ENCODE data around the gene DISP3.

The DISP3 gene

DNA sequence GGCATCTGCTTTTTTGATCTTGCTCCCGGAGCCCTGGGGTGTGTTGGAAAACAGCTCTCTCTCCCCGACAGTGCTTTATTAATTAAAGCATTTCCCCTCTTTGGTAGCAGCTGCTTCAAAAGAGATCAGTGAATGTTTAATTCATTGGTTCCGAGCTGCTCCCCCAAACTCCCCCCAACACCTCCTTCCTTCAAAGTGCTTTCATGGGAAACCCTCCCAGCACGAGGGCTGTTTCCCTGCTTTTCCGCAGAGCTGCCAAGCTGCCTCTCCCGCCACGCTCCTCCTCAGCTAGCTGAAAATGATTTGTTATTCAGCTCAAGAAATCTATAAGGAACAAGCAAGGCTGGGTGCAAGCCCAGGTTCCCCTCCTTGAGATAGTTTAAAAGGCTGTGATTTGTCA, 40.0 kb upstream of the DISP3 start:
- Histone ChIP-seq H3K9ac (ENCODE audit: low read length) (no peak overlapping the region), H3K36me3 (ENCODE audit: control insufficient read depth in 1 of 2, insufficient read depth in 2 of 2, low read depth in 1 of 2, low read length in 2 of 2) (no peaks in the 10 kb centered on the region), H3K79me1 (replicated peaks; ENCODE audit: low read length, poor library complexity, severe bottlenecking) (no peaks in the 10 kb centered on the region), H3K4me1 (ENCODE audit: control insufficient read depth, insufficient read depth, low read depth, low read length) (no peaks in the 10 kb centered on the region), H2BK15ac (ENCODE audit: low read depth, poor library complexity, severe bottlenecking) (no peak overlapping the region), H2AFZ (ENCODE audit: low read depth, low read length) (no peak overlapping the region), H3K4me3 (ENCODE audit: insufficient read depth in 1 of 2, low read depth in 1 of 2, low read length in 2 of 2) (no peak overlapping the region), H3K23ac (ENCODE audit: low read length in 2 of 2) (no peak overlapping the region), H2BK5ac (ENCODE audit: low read depth, low read length, poor library complexity, severe bottlenecking) (no peak overlapping the region), H3K18ac (ENCODE audit: low read depth in 1 of 2, low read length in 2 of 2) (no peak overlapping the region), H3K4ac (ENCODE audit: low read depth in 1 of 2, low read length in 2 of 2) (no peak overlapping the region), H2BK120ac (ENCODE audit: low read depth, low read length) (no peak overlapping the region), H2BK12ac (ENCODE audit: low read length in 2 of 2) (no peak overlapping the region), H3K4me2 (ENCODE audit: low read length, poor library complexity, severe bottlenecking) (no peak overlapping the region), H3K27me3 (ENCODE audit: control insufficient read depth in 1 of 2, insufficient read depth in 1 of 2, low read length in 2 of 2) (peaks cover 20 to 92% of the 10 kb centered on the region in 2 experiments), H3K14ac (ENCODE audit: low read length in 2 of 2) (no peak overlapping the region), H3K9me3 (ENCODE audit: control insufficient read depth, low read length) (no peaks in the 10 kb centered on the region), H2AK5ac (ENCODE audit: low read length, severe bottlenecking) (no peak overlapping the region), H3K27ac (ENCODE audit: low read length, poor library complexity, severe bottlenecking) (no peak overlapping the region), H4K8ac (ENCODE audit: low read length) (no peak overlapping the region), H4K91ac (ENCODE audit: low read length) (no peak overlapping the region)
- DNase-seq, result no peak
- 83% methylated on average over 7 of the region's 7 CpGs for WGBS

DNA sequence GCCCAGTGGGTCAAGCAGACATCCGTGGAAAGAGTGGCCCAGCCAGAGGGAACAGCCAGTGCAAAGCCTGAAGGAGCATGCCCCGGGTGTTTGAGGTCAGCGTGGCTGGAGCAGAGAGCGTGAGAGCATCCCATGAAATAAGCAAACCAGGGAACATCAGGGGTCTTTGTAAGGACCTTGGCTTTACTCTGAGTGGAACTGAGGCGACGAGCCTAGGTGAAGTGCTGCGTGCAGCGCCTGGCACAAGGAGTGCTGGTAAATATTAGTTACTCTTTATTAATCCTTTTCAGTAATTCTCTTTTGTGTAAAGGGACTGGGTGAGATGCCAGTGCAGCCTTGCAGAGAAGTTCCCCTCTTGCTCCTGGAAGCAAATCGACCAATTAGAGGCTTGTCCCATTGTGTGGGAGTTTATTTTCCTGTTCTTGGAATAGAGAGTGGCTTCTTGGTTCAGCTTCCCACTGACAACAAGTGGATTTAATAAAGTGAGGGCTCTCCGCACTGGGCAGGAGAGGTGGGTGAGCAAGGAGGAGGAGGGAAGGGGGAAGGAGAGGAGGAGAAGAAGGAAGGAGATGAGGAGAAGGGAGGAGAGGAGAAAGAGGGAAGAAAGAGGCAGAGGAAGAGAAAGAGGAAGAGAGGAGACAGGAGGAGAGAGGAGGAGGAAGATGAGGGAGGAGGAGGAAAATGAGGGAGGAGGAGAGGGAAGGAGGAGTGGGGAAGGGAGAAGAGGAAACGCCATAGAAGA, 37.6 kb upstream of the DISP3 start:
- no peak overlapping the region for H3K27ac ChIP-seq (ENCODE audit: low read length, poor library complexity, severe bottlenecking)
- no peak overlapping the region for H3K23ac ChIP-seq (ENCODE audit: low read length in 2 of 2)
- H3K4me1 ChIP-seq (ENCODE audit: control insufficient read depth, insufficient read depth, low read depth, low read length), result no peaks in the 10 kb centered on the region
- H3K79me1 ChIP-seq (replicated peaks; ENCODE audit: low read length, poor library complexity, severe bottlenecking), result no peaks in the 10 kb centered on the region
- no peak overlapping the region for H4K91ac ChIP-seq (ENCODE audit: low read length)
- no peak overlapping the region for H2BK12ac ChIP-seq (ENCODE audit: low read length in 2 of 2)
- H3K4me3 ChIP-seq (ENCODE audit: insufficient read depth in 1 of 2, low read depth in 1 of 2, low read length in 2 of 2), result no peak overlapping the region
- H3K36me3 ChIP-seq (ENCODE audit: control insufficient read depth in 1 of 2, insufficient read depth in 2 of 2, low read depth in 1 of 2, low read length in 2 of 2), result no peaks in the 10 kb centered on the region
- no peak overlapping the region for H3K4me2 ChIP-seq (ENCODE audit: low read length, poor library complexity, severe bottlenecking)
- WGBS, result 70% methylated on average over 8 of the region's 11 CpGs
- no peak for DNase-seq
- no peak overlapping the region for H3K4ac ChIP-seq (ENCODE audit: low read depth in 1 of 2, low read length in 2 of 2)
- H2AK5ac ChIP-seq (ENCODE audit: low read length, severe bottlenecking), result no peak overlapping the region
- H3K18ac ChIP-seq (ENCODE audit: low read depth in 1 of 2, low read length in 2 of 2), result no peak overlapping the region
- H4K8ac ChIP-seq (ENCODE audit: low read length), result no peak overlapping the region
- peaks cover 19 to 98% of the 10 kb centered on the region in 2 experiments for H3K27me3 ChIP-seq (ENCODE audit: control insufficient read depth in 1 of 2, insufficient read depth in 1 of 2, low read length in 2 of 2)
- H2BK15ac ChIP-seq (ENCODE audit: low read depth, poor library complexity, severe bottlenecking), result no peak overlapping the region
- no peak overlapping the region for H2BK5ac ChIP-seq (ENCODE audit: low read depth, low read length, poor library complexity, severe bottlenecking)
- no peak overlapping the region for H3K9ac ChIP-seq (ENCODE audit: low read length)
- H2BK120ac ChIP-seq (ENCODE audit: low read depth, low read length), result no peak overlapping the region
- H2AFZ ChIP-seq (ENCODE audit: low read depth, low read length), result no peak overlapping the region
- no peak overlapping the region for H3K14ac ChIP-seq (ENCODE audit: low read length in 2 of 2)
- no peaks in the 10 kb centered on the region for H3K9me3 ChIP-seq (ENCODE audit: control insufficient read depth, low read length)

DNA sequence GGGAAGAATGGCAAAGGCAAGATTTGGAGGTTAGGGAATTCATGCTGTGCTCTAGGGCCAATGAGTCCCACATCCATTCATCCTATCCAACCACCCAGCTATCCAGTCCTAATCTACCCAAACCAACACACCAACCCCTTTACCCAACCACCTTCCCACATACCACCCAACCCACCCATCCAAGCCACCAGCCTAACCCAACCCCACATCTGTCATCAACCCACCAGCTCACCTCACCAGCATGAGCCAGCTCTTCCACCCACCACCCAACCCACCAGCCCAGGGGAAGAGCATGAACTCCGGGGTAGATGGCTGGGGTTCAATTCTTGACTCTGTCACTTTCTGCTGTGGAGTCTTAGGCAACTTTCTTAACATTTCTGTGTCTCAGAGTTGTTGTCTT, 35.9 kb upstream of the DISP3 start:
- 73% methylated on average over 1 of the region's 1 CpG for WGBS

DNA sequence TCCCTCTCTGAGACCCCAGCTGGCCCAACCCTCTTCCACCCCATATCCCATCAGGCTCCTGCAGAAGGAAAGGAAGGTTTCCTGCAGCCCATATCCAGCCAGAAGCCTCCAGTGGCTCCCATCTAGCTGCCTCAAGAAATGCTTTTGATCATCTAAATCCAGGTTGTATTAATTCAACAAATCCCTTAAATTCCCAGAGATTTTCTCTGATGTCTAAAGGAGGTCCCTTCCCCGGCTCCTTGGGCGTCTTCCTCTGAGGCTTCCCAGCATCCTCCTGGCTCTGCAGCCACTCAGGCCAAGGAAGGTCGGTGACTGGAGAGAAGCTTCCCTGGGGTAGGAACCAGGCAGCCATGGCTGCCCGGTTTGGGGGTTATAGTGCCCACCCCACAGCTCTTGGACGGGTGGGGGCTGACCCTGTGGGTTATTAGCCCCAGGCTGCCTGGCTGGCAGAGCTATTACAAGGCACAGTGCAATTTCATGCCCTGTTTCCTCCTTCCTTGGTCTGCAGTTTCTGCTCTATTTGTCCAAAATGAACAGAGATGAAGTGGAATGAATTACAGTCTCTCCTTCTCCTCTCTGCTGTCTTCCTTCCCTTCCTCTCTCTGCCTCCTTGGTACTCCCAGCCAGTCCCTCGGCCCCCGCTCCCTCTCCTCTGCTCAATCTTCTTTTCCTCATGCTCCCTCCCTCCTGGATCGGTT, 34.8 kb upstream of the DISP3 start:
- Histone ChIP-seq H3K9me3 (ENCODE audit: control insufficient read depth, low read length) (no peaks in the 10 kb centered on the region), H3K4me3 (ENCODE audit: insufficient read depth in 1 of 2, low read depth in 1 of 2, low read length in 2 of 2) (no peak overlapping the region), H2AFZ (ENCODE audit: low read depth, low read length) (no peak overlapping the region), H3K27me3 (ENCODE audit: control insufficient read depth in 1 of 2, insufficient read depth in 1 of 2, low read length in 2 of 2) (peaks cover 16 to 87% of the 10 kb centered on the region in 2 experiments), H3K27ac (ENCODE audit: low read length, poor library complexity, severe bottlenecking) (no peak overlapping the region), H3K4me2 (ENCODE audit: low read length, poor library complexity, severe bottlenecking) (no peak overlapping the region), H3K36me3 (ENCODE audit: control insufficient read depth in 1 of 2, insufficient read depth in 2 of 2, low read depth in 1 of 2, low read length in 2 of 2) (no peaks in the 10 kb centered on the region), H2AK5ac (ENCODE audit: low read length, severe bottlenecking) (no peak overlapping the region), H3K23ac (ENCODE audit: low read length in 2 of 2) (no peak overlapping the region), H4K91ac (ENCODE audit: low read length) (no peak overlapping the region), H4K8ac (ENCODE audit: low read length) (no peak overlapping the region), H3K9ac (ENCODE audit: low read length) (no peak overlapping the region), H3K14ac (ENCODE audit: low read length in 2 of 2) (no peak overlapping the region), H3K4ac (ENCODE audit: low read depth in 1 of 2, low read length in 2 of 2) (no peak overlapping the region), H2BK12ac (ENCODE audit: low read length in 2 of 2) (no peak overlapping the region), H3K18ac (ENCODE audit: low read depth in 1 of 2, low read length in 2 of 2) (no peak overlapping the region), H3K4me1 (ENCODE audit: control insufficient read depth, insufficient read depth, low read depth, low read length) (no peaks in the 10 kb centered on the region), H2BK15ac (ENCODE audit: low read depth, poor library complexity, severe bottlenecking) (no peak overlapping the region), H3K79me1 (replicated peaks; ENCODE audit: low read length, poor library complexity, severe bottlenecking) (no peaks in the 10 kb centered on the region), H2BK5ac (ENCODE audit: low read depth, low read length, poor library complexity, severe bottlenecking) (no peak overlapping the region), H2BK120ac (ENCODE audit: low read depth, low read length) (no peak overlapping the region)
- no peak for DNase-seq
- WGBS, result 63% methylated on average over 8 of the region's 8 CpGs

More for the DNA sequence above, 35.9 kb upstream of the DISP3 start:
- no peak overlapping the region for H2AK5ac ChIP-seq (ENCODE audit: low read length, severe bottlenecking)
- H4K8ac ChIP-seq (ENCODE audit: low read length), result no peak overlapping the region
- H3K9ac ChIP-seq (ENCODE audit: low read length), result no peak overlapping the region
- no peak overlapping the region for H3K4me3 ChIP-seq (ENCODE audit: insufficient read depth in 1 of 2, low read depth in 1 of 2, low read length in 2 of 2)
- no peaks in the 10 kb centered on the region for H3K79me1 ChIP-seq (replicated peaks; ENCODE audit: low read length, poor library complexity, severe bottlenecking)
- no peak overlapping the region for H3K27ac ChIP-seq (ENCODE audit: low read length, poor library complexity, severe bottlenecking)
- H3K4ac ChIP-seq (ENCODE audit: low read depth in 1 of 2, low read length in 2 of 2), result no peak overlapping the region
- no peak overlapping the region for H3K18ac ChIP-seq (ENCODE audit: low read depth in 1 of 2, low read length in 2 of 2)
- no peak overlapping the region for H2AFZ ChIP-seq (ENCODE audit: low read depth, low read length)
- no peak for DNase-seq
- no peak overlapping the region for H3K4me2 ChIP-seq (ENCODE audit: low read length, poor library complexity, severe bottlenecking)
- H2BK12ac ChIP-seq (ENCODE audit: low read length in 2 of 2), result no peak overlapping the region
- no peak overlapping the region for H3K14ac ChIP-seq (ENCODE audit: low read length in 2 of 2)
- no peak overlapping the region for H2BK5ac ChIP-seq (ENCODE audit: low read depth, low read length, poor library complexity, severe bottlenecking)
- no peak overlapping the region for H3K23ac ChIP-seq (ENCODE audit: low read length in 2 of 2)
- H3K4me1 ChIP-seq (ENCODE audit: control insufficient read depth, insufficient read depth, low read depth, low read length), result no peaks in the 10 kb centered on the region
- peaks cover 16 to 90% of the 10 kb centered on the region in 2 experiments for H3K27me3 ChIP-seq (ENCODE audit: control insufficient read depth in 1 of 2, insufficient read depth in 1 of 2, low read length in 2 of 2)
- H2BK120ac ChIP-seq (ENCODE audit: low read depth, low read length), result no peak overlapping the region
- H4K91ac ChIP-seq (ENCODE audit: low read length), result no peak overlapping the region
- no peaks in the 10 kb centered on the region for H3K36me3 ChIP-seq (ENCODE audit: control insufficient read depth in 1 of 2, insufficient read depth in 2 of 2, low read depth in 1 of 2, low read length in 2 of 2)
- H2BK15ac ChIP-seq (ENCODE audit: low read depth, poor library complexity, severe bottlenecking), result no peak overlapping the region
- no peaks in the 10 kb centered on the region for H3K9me3 ChIP-seq (ENCODE audit: control insufficient read depth, low read length)

All from mesenchymal stem cell (in vitro differentiated cells and primary cell).